HEK293 (cell line): Measurements from ENCODE around the gene ARPC4.
A peak's percentile ranks its signal among the peaks of the same experiment; 100 is the strongest.

Experiments
- CTCF ChIA-PET: fragments of 350-600 bp; formaldehyde crosslinking; extraction: SDS; loops from one replicate; lab custom pipeline; 2021; ENCODE audit warnings: antibody characterized with exemption; lab: Yijun Ruan, JAX
- POLR2A ChIA-PET: fragments of 300-600 bp; formaldehyde crosslinking; extraction: SDS; loops from one replicate; lab custom pipeline; 2020; ENCODE audit warnings: antibody characterized with exemption, inconsistent platforms; lab: Yijun Ruan, JAX
- H3K27ac ChIP-seq: fragments of 200-500 bp; sonication (Bioruptor generic); 2 replicates; pipeline ENCODE4 v1.5.1; 2014; ENCODE audit warnings: low read depth, low read length, control low read depth, inconsistent platforms; ENCODE audit errors: extremely low read depth
- H3K36me3 ChIP-seq, 2 experiments: fragments of 200-500 bp in 1 of 2; sonication (Bioruptor generic) in 1 of 2; 1 replicate in 1 of 2; 2 replicates in 1 of 2; pipeline ENCODE4 v1.5.1; 2014 to 2017; ENCODE audit warnings: inconsistent platforms in 2 of 2, low read length in 2 of 2; ENCODE audit not compliant: control insufficient read depth in 2 of 2, insufficient read depth in 1 of 2
- H3K4me1 ChIP-seq: fragments of 200-500 bp; sonication (Bioruptor generic); 2 replicates; pipeline ENCODE4 v1.5.1; 2014; ENCODE audit warnings: mild to moderate bottlenecking, low read length, inconsistent platforms; ENCODE audit not compliant: control insufficient read depth, insufficient read depth
- H3K4me3 ChIP-seq: 2 replicates; pipeline ENCODE4 v1.5.1; 2011; ENCODE audit warnings: low read depth, mild to moderate bottlenecking, control low read depth, low read length, moderate library complexity
- H3K9me3 ChIP-seq: fragments of 200-500 bp; sonication (Bioruptor generic); 2 replicates; pipeline ENCODE4 v1.5.1; 2014; ENCODE audit warnings: low read depth, low read length, inconsistent platforms; ENCODE audit not compliant: control insufficient read depth, insufficient read depth
- BCL11A ChIP-seq: fragments of 450-650 bp; formaldehyde crosslinking; IDR thresholded peaks from 2 replicates; pipeline ENCODE4 v1.5.1; 2016; ENCODE audit warnings: low read depth, missing biosample characterization, missing genetic modification characterization
- GLI4 ChIP-seq: fragments of 450-650 bp; formaldehyde crosslinking; IDR thresholded peaks from 2 replicates; pipeline ENCODE4 v1.5.1; 2016; ENCODE audit warnings: missing biosample characterization, missing genetic modification characterization
- GLIS1 ChIP-seq: fragments of 450-650 bp; formaldehyde crosslinking; IDR thresholded peaks from 2 replicates; pipeline ENCODE4 v1.5.1; 2016; ENCODE audit warnings: missing biosample characterization, missing genetic modification characterization
- HIC1 ChIP-seq: fragments of 450-650 bp; formaldehyde crosslinking; IDR thresholded peaks from 2 replicates; pipeline ENCODE4 v1.5.1; 2016; ENCODE audit warnings: missing biosample characterization, missing genetic modification characterization
- IKZF3 ChIP-seq: fragments of 450-650 bp; IDR thresholded peaks from 2 replicates; pipeline ENCODE4 v1.5.0; 2018; ENCODE audit warnings: missing biosample characterization, mild to moderate bottlenecking, missing genetic modification characterization, moderate library complexity
- KLF9 ChIP-seq: fragments of 450-650 bp; formaldehyde crosslinking; IDR thresholded peaks from 2 replicates; pipeline ENCODE4 v1.5.1; 2016; ENCODE audit warnings: missing biosample characterization, missing genetic modification characterization, low read depth
- PATZ1 ChIP-seq: fragments of 450-650 bp; formaldehyde crosslinking; IDR thresholded peaks from 2 replicates; pipeline ENCODE4 v1.5.1; 2016; ENCODE audit warnings: missing biosample characterization, missing genetic modification characterization
- PRDM10 ChIP-seq: fragments of 450-650 bp; formaldehyde crosslinking; IDR thresholded peaks from 2 replicates; pipeline ENCODE4 v1.5.1; 2016; ENCODE audit warnings: missing biosample characterization, missing genetic modification characterization
- SCRT1 ChIP-seq: fragments of 450-650 bp; formaldehyde crosslinking; IDR thresholded peaks from 2 replicates; pipeline ENCODE4 v1.5.1; 2016; ENCODE audit warnings: missing biosample characterization, missing genetic modification characterization, borderline replicate concordance
- ZBTB17 ChIP-seq: fragments of 450-650 bp; formaldehyde crosslinking; IDR thresholded peaks from 2 replicates; pipeline ENCODE4 v1.5.1; 2016; ENCODE audit warnings: missing biosample characterization, missing genetic modification characterization
- ZBTB48 ChIP-seq: fragments of 450-650 bp; formaldehyde crosslinking; IDR thresholded peaks from 2 replicates; pipeline ENCODE4 v1.5.1; 2016; ENCODE audit warnings: missing biosample characterization, missing genetic modification characterization
- ZNF214 ChIP-seq: fragments of 450-650 bp; formaldehyde crosslinking; IDR thresholded peaks from 2 replicates; pipeline ENCODE4 v1.5.1; 2017; ENCODE audit warnings: missing biosample characterization, mild to moderate bottlenecking, missing genetic modification characterization, borderline replicate concordance
- ZNF37A ChIP-seq: fragments of 450-650 bp; IDR thresholded peaks from 2 replicates; pipeline ENCODE4 v1.5.1; 2018; ENCODE audit warnings: missing biosample characterization, missing genetic modification characterization
- ZNF549 ChIP-seq: fragments of 450-650 bp; IDR thresholded peaks from 2 replicates; pipeline ENCODE4 v1.5.1; 2018; ENCODE audit warnings: missing biosample characterization, missing genetic modification characterization, mild to moderate bottlenecking, inconsistent platforms, moderate library complexity
- ZNF561 ChIP-seq: fragments of 450-650 bp; IDR thresholded peaks from 2 replicates; pipeline ENCODE4 v1.5.1; 2018; ENCODE audit warnings: missing biosample characterization, missing genetic modification characterization, borderline replicate concordance
- ZNF626 ChIP-seq: fragments of 450-650 bp; sonication (Bioruptor Pico); formaldehyde crosslinking; IDR thresholded peaks from 2 replicates; pipeline ENCODE4 v1.5.1; 2018; ENCODE audit warnings: missing biosample characterization, missing genetic modification characterization, inconsistent platforms
- ZNF677 ChIP-seq: fragments of 450-650 bp; IDR thresholded peaks from 2 replicates; pipeline ENCODE4 v1.5.0; 2018; ENCODE audit warnings: missing biosample characterization, mild to moderate bottlenecking, missing genetic modification characterization, moderate library complexity
- ZNF830 ChIP-seq: fragments of 450-650 bp; IDR thresholded peaks from 2 replicates; pipeline ENCODE4 v1.5.0; 2018; ENCODE audit warnings: missing biosample characterization, missing genetic modification characterization, low read depth, mild to moderate bottlenecking, moderate library complexity
- TF ChIP-seq, protein P1 (sequence below): fragments of 450-650 bp; formaldehyde crosslinking; IDR thresholded peaks from 2 replicates; pipeline ENCODE4 v1.5.1; 2017; ENCODE audit warnings: missing biosample characterization, missing genetic modification characterization
- TF ChIP-seq, protein P2 (sequence below): fragments of 450-650 bp; formaldehyde crosslinking; IDR thresholded peaks from 2 replicates; pipeline ENCODE4 v1.5.1; 2016; ENCODE audit warnings: missing biosample characterization, missing genetic modification characterization

ARPC4 gene

DNA sequence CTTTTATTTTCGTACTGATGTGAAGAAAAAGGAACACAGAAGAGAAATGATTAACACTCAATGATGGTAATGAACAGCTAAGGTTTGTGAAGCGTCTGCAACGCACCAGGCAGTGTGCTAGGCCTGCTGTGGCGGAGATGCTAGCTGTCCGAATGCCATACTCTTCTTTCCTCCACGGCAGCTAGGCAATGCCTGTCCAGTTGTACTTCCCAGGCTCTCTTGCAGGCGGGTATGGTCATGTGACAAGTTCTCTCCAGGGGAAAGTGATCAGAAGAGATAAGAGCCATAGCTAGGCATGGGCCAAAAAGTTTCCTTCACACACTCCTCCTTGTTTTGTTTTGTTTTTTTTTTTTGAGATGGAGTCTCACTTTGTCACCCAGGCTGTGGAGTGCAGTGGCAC lies 7.3 kb upstream of the ARPC4 start:
- ChIA-PET POLR2A (interaction anchor here (1.0 kb wide), 1 partner anchor 16 kb away, joined by 4 read pairs; the partner anchor contains the start of gene CAMK1), CTCF (interaction anchor here (1.3 to 1.9 kb wide), 3 partner anchors 10 to 36 kb away, joined by 3 to 7 read pairs (median 4); partner anchors contain the start of gene OGG1)
- no peak overlapping the region for H3K27ac ChIP-seq
- H3K36me3 ChIP-seq, result peaks cover 13 to 84% of the 10 kb centered on the region in 2 experiments; a peak in 2 of 3 replicates
- no peaks in the 10 kb centered on the region for H3K9me3 ChIP-seq
- H3K4me3 ChIP-seq, result no peak overlapping the region
- 0 out of 2 replicates have a peak, but pooled peaks have one; percentile 22 for TF ChIP-seq ZBTB17 (tag by site-specific recombination)
- no peak for TF ChIP-seq PRDM10 (tag by site-specific recombination)
- peak; percentile 35 for TF ChIP-seq GLIS1 (tag by site-specific recombination)
- no peak for TF ChIP-seq KLF9 (tag by site-specific recombination)
- no peaks in the 10 kb centered on the region for H3K4me1 ChIP-seq

DNA sequence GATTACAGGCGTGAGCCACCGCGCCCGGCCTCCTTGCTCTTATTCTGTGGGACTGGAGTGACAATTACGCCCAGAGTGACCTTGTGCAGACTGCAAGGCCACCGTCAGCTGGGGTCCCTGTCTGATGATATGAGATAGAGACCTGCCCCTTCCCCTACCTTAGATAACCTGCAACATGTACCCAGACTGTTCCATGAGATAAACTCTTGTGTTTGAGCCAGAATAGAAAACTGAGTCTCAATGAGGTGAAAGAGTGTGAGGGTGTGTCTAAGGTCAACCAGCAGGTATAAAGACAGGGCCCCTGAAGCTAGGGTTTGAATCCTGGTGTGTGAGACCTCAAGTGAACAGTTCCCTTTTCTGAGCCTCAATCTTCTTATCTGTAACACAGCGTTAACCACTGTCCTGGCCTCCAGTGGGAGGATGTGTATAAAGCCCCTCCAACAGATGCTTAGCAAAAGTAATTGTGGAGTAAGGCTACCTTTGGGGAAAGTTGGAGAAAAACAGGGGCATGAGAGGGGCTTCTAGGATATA lies 6.6 kb upstream of the ARPC4 start:
- Histone ChIP-seq H3K27ac (no peak overlapping the region), H3K36me3 (peaks cover 9 to 84% of the 10 kb centered on the region in 2 experiments; a peak in 2 of 3 replicates), H3K4me1 (no peaks in the 10 kb centered on the region), H3K9me3 (no peaks in the 10 kb centered on the region), H3K4me3 (no peak overlapping the region)
- TF ChIP-seq GLIS1 (tag by site-specific recombination) (no peak), SCRT1 (tag by site-specific recombination) (no peak), ZNF561 (tag by site-specific recombination) (no peak), GLI4 (tag by site-specific recombination) (no peak), ZNF549 (no peak), ZNF214 (tag by site-specific recombination) (no peak), ZNF626 (no peak), HIC1 (tag by site-specific recombination) (no peak), ZNF37A (tag by site-specific recombination) (no peak), PATZ1 (tag by site-specific recombination) (no peak), ZNF677 (tag by site-specific recombination) (no peak), ZBTB48 (tag by site-specific recombination) (no peak), IKZF3 (tag by site-specific recombination) (no peak), BCL11A (tag by site-specific recombination) (no peak), ZNF830 (tag by site-specific recombination) (no peak)
- TF ChIP-seq, protein P1, sequence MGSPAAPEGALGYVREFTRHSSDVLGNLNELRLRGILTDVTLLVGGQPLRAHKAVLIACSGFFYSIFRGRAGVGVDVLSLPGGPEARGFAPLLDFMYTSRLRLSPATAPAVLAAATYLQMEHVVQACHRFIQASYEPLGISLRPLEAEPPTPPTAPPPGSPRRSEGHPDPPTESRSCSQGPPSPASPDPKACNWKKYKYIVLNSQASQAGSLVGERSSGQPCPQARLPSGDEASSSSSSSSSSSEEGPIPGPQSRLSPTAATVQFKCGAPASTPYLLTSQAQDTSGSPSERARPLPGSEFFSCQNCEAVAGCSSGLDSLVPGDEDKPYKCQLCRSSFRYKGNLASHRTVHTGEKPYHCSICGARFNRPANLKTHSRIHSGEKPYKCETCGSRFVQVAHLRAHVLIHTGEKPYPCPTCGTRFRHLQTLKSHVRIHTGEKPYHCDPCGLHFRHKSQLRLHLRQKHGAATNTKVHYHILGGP (tag by site-specific recombination), result no peak
- TF ChIP-seq, protein P2, sequence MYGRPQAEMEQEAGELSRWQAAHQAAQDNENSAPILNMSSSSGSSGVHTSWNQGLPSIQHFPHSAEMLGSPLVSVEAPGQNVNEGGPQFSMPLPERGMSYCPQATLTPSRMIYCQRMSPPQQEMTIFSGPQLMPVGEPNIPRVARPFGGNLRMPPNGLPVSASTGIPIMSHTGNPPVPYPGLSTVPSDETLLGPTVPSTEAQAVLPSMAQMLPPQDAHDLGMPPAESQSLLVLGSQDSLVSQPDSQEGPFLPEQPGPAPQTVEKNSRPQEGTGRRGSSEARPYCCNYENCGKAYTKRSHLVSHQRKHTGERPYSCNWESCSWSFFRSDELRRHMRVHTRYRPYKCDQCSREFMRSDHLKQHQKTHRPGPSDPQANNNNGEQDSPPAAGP (tag by site-specific recombination), result no peak
- POLR2A ChIA-PET, result no interaction called here
- CTCF ChIA-PET, result interaction anchor here (0.6 to 1.9 kb wide), 5 partner anchors 9 to 97 kb away, joined by 3 to 7 read pairs (median 3); partner anchors contain the start of gene OGG1
